ENCODE measurements around the gene RRAGB. TPM values are rescaled to one million over a fixed set of nuclear protein-coding genes. Genes with fewer than 3 reads are reported as not detected.
A peak's percentile ranks its signal among the peaks of the same experiment; 100 is the strongest.

RRAGB gene
- total and polyA plus RNA-seq, 2 of the 4 experiments (the other 2 are of a cell fraction) = 9.1 to 15.1 TPM

DNA sequence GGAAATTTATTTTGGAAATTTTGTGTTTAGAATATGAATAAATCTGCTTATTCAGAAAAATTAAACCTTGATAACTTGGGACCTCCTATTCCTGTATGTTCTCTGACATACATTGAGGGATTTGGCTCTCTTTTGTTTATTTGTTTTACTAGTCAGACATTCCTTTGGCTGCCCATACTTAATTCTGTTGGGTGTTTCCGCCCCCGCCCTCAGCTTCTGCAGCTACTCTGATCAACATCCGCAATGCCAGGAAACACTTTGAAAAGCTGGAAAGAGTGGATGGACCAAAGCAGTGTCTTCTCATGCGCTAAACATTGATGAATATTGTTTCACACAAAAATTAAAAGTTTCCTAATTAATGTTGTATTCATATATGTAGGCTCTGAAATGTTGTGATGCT lies 40.5 kb downstream of the RRAGB start:
- intact Hi-C loops (cut with micrococcal nuclease) = no loop called here
- Histone ChIP-seq H4K8ac (ENCODE audit: low read depth in 2 of 2, low read length in 2 of 2) (no peak overlapping the region), H2AK5ac (ENCODE audit: low read depth, low read length) (no peak overlapping the region), H2BK120ac (ENCODE audit: low read depth, low read length) (no peak overlapping the region), H3K23ac (ENCODE audit: low read depth, low read length) (no peak overlapping the region), H3K4me2 (ENCODE audit: low read depth, low read length) (no peak overlapping the region), H4K20me1 (ENCODE audit: insufficient read depth, low read length) (no peaks in the 10 kb centered on the region), H3K4me1 (ENCODE audit: control insufficient read depth, insufficient read depth, low read length) (no peaks in the 10 kb centered on the region), H3K14ac (replicated peaks; ENCODE audit: low read depth, low read length) (no peak overlapping the region), H4K5ac (ENCODE audit: low read depth, low read length) (no peak overlapping the region), H3K9ac (ENCODE audit: low read depth, low read length) (no peak overlapping the region), H3K4me3 (ENCODE audit: insufficient read depth, low read depth, low read length) (no peak overlapping the region), H2BK20ac (ENCODE audit: low read depth, low read length) (no peak overlapping the region), H3K79me1 (ENCODE audit: low read depth in 1 of 2, low read length in 2 of 2) (no peaks in the 10 kb centered on the region), H3K18ac (ENCODE audit: low read depth, low read length) (no peak overlapping the region), H2AK9ac (replicated peaks; ENCODE audit: low read depth, low read length, poor library complexity) (no peak overlapping the region), H2AFZ (replicated peaks; ENCODE audit: low read length, poor library complexity) (no peak overlapping the region), H3K36me3 (ENCODE audit: control insufficient read depth, insufficient read depth, low read length) (0 out of 2 replicates have a peak, but pooled peaks cover 3% of the 10 kb centered on the region), H2BK5ac (ENCODE audit: low read depth, low read length, poor library complexity, severe bottlenecking) (no peak overlapping the region), H3K9me1 (ENCODE audit: insufficient read depth, low read length) (no peaks in the 10 kb centered on the region), H3K4ac (ENCODE audit: low read depth, low read length) (no peak overlapping the region), H3K56ac (ENCODE audit: extremely low read depth, insufficient read depth, low read length) (no peak overlapping the region), H3K9me3 (ENCODE audit: control insufficient read depth, insufficient read depth, low read length) (no peaks in the 10 kb centered on the region), H3K27me3 (ENCODE audit: control insufficient read depth, insufficient read depth, low read length) (no peaks in the 10 kb centered on the region), H3K27ac (ENCODE audit: insufficient read depth, low read length) (no peak overlapping the region), H4K91ac (ENCODE audit: insufficient read depth, low read depth, low read length) (no peak overlapping the region), H2BK15ac (ENCODE audit: low read depth, low read length) (no peak overlapping the region)
- ChIA-PET CTCF (no interaction called here), POLR2A (ENCODE audit: unreplicated experiment) (no interaction called here)
- BruUV-seq (replicated peaks) = no TSS peak
- ATAC-seq (ENCODE audit: low read depth) (no peak), DNase-seq (peak; percentile 31)
- in situ Hi-C loops (cut with MboI; ENCODE audit: low sequenced_read_pairs) = no loop called here
- WGBS, 2 experiments (ENCODE audit: extremely low coverage in 2 of 2, insufficient read length in 1 of 2) = no CpG with 5 or more reads among the region's 4 CpGs
- dilution Hi-C loops (cut with HindIII; ENCODE audit: low sequenced_read_pairs, unreplicated experiment) = no loop called here
- no peak for TF ChIP-seq POLR2A (IDR thresholded peaks at IDR 0.05; ENCODE audit: low read depth, low read length)
